ENCODE measurements around the gene ZCCHC8. TPM values are rescaled to one million over a fixed set of nuclear protein-coding genes. Genes with fewer than 3 reads are reported as not detected.
"Not testable (repeated sequence)": the region's sequence is repeated elsewhere in the genome, so short reads cannot be mapped to it uniquely, and the experiment has no call there.

The ZCCHC8 gene
- total RNA-seq, 1 donor from 2014 or later: 9.9 TPM

- no peak for DNase-seq (ENCODE audit: low spot score)
Observed at GRCh38 chr12:122437656-122438121, 63.0 kb downstream of the ZCCHC8 start.

GRCh38 chr12:122435186-122435585 lies 65.5 kb downstream of the ZCCHC8 start:
- ATAC-seq (no peak), DNase-seq (ENCODE audit: low spot score) (no peak)

More at GRCh38 chr12:122437656-122438121, 63.0 kb downstream of the ZCCHC8 start:
- peak; percentile 10 for ATAC-seq

GRCh38 chr12:122429043-122429442 lies 71.7 kb downstream of the ZCCHC8 start:
- DNase-seq (ENCODE audit: low spot score); ATAC-seq: not testable (repeated sequence)

GRCh38 chr12:122427403-122427802 lies 73.3 kb downstream of the ZCCHC8 start:
- ATAC-seq (no peak), DNase-seq (ENCODE audit: low spot score) (no peak)

- DNase-seq (ENCODE audit: low spot score): peak; percentile 54
- peak; percentile 43 for ATAC-seq
Observed at GRCh38 chr12:122423258-122424165, 77.2 kb downstream of the ZCCHC8 start.

- ATAC-seq (no peak), DNase-seq (ENCODE audit: low spot score) (no peak)
Observed at GRCh38 chr12:122422730-122423257, 77.9 kb downstream of the ZCCHC8 start.

GRCh38 chr12:122421821-122422729 lies 78.7 kb downstream of the ZCCHC8 start, which contains the start of gene CLIP1:
Gene CLIP1, minus strand, starts transcription at chr12:122422669. Its CDS starts 42,217 bp downstream, at chr12:122380452.
- ATAC-seq (peak; percentile 78), DNase-seq (ENCODE audit: low spot score) (peak; percentile 75)

Other genes starting within 250 kb of the ZCCHC8 start
- 8.4 TPM for gene VPS33A, start 234.4 kb downstream of the ZCCHC8 start, total RNA-seq
- 38.9 TPM for gene CLIP1, start 78.3 kb downstream of the ZCCHC8 start, total RNA-seq
- 25.2 TPM for gene RSRC2, start 26.0 kb upstream of the ZCCHC8 start, total RNA-seq
- gene KNTC1, start 26.3 kb upstream of the ZCCHC8 start, total RNA-seq: 2.4 TPM
- not detected for gene HCAR2, start 202.4 kb upstream of the ZCCHC8 start, total RNA-seq
- gene HCAR3, start 215.9 kb upstream of the ZCCHC8 start, total RNA-seq: not detected
- not detected for gene HCAR1, start 229.9 kb upstream of the ZCCHC8 start, total RNA-seq